Adrenal gland (tissue), 12 donors: ENCODE measurements around the gene FOXJ1. TPM values are rescaled to one million over a fixed set of nuclear protein-coding genes. Genes with fewer than 3 reads are reported as not detected.
"Not testable (repeated sequence)": the region's sequence is repeated elsewhere in the genome, so short reads cannot be mapped to it uniquely, and the experiment has no call there.

ENCODE experiments used
- DNase-seq, 7 donors: peaks; one replicate each; pipeline ENCODE4 v3.0.0-alpha.2; 2019 to 2020
- H3K27ac ChIP-seq, 5 donors: fragments of 200-600 bp; sonication (generic) in 4 of 5; 1 replicate in 3 of 5; 2 replicates in 2 of 5; pipeline versions ENCODE4 v1.5.1 to v1.8.0; 2016 to 2020; ENCODE audit warnings: mild to moderate bottlenecking in 1 of 5
- H3K27me3 ChIP-seq: fragments of 200-600 bp; 2 replicates; pipeline ENCODE4 v1.8.0; 2021
- H3K36me3 ChIP-seq, 2 donors: fragments of 200-600 bp; replicated peaks in 1 of 2; 1 replicate in 1 of 2; 2 replicates in 1 of 2; pipeline versions ENCODE4 v1.5.1 to v1.8.0; 2018 to 2022
- H3K4me1 ChIP-seq, 2 donors: fragments of 200-600 bp; replicated peaks in 1 of 2; 1 replicate in 1 of 2; 2 replicates in 1 of 2; pipeline versions ENCODE4 v1.5.1 to v1.8.0; 2018 to 2021
- H3K4me3 ChIP-seq, 4 donors: fragments of 200-600 bp; sonication (generic) in 3 of 4; one replicate each; pipeline ENCODE4 v1.5.1; 2016 to 2018
- H3K9me3 ChIP-seq, 3 donors: fragments of 200-600 bp; sonication (generic) in 1 of 3; replicated peaks in 1 of 3; 1 replicate in 2 of 3; 2 replicates in 1 of 3; pipeline versions ENCODE4 v1.5.1 to v1.8.0; 2016 to 2021
- POLR2A ChIP-seq, 2 donors: fragments of 450-650 bp; IDR thresholded peaks; one replicate each; pipeline ENCODE4 v1.6.1; 2017; ENCODE audit warnings: antibody characterized with exemption in 2 of 2, mild to moderate bottlenecking in 2 of 2, moderate library complexity in 1 of 2
- WGBS, 4 donors: extraction: QIAGEN DNeasy Blood & Tissue Kit in 2 of 4; methylation state at CpG; one replicate each; pipeline versions ENCODE4 v1.1.5 to v1.1.7; 2013 to 2017; 5-methylcytosine and 5-hydroxymethylcytosine counted together
- intact Hi-C, 2 donors: fragments of 100-400 bp; cut with DNase I; formaldehyde crosslinking; loops; one replicate each; pipeline versions ENCODE4 v1.14.1 to v1.15.0; 2022 to 2023
- polyA plus RNA-seq, 3 donors: library from polyadenylated mRNA; stranded (reverse); fragments of 200-250 nt in 2 of 3; fragments of 350-450 nt in 1 of 3; fragmentation: Illumina TruSeq in 1 of 3; extraction: RNeasy Lipid Tissue Mini Kit (QIAGEN cat#74804) in 1 of 3; gene quantifications; one replicate each; pipeline ENCODE4 v1.2.3, GENCODE V29; 2013 to 2014
- total RNA-seq, 9 donors: library from RNA; depleted of rRNA in 4 of 9; stranded (reverse); fragments of >200 nt in 4 of 9; fragments of 120-200 nt in 1 of 9; fragmentation: NEBNext Ultra II Directional in 1 of 9; extraction: Animal tissue kit (Norgen Biotek cat#: 25700) in 1 of 9; gene quantifications; one replicate each; pipeline versions ENCODE4 v1.1.0 to v1.2.4, GENCODE V29; 2013 to 2023
- TF ChIP-seq, protein P1 (sequence below), 6 experiments: fragments of 450-650 bp in 4 of 6; fragments of 200-600 bp in 2 of 6; sonication (generic) in 1 of 6; IDR thresholded peaks; 1 replicate in 5 of 6; 2 replicates in 1 of 6; pipeline versions ENCODE4 v1.5.1 to v1.8.0; 2016 to 2021; ENCODE audit warnings: antibody characterized with exemption in 6 of 6, mild to moderate bottlenecking in 2 of 6, moderate library complexity in 1 of 6
- donor health status: healthy with polysubstance abuse.
- donor health status: Bipolar disorder and iron deficiency.
- donor health status: DM: yes; HTN: yes; CAD: no.
- donor health status: DM: no; HTN: no; CAD: no.
- donor health status: DM: no; HTN: no; CAD: no.
- donor health status: DM: yes; HTN: yes; CAD: no.

Gene FOXJ1
- total and polyA plus RNA-seq, 12 donors, result 0.06 to 0.18 (median 0.07) TPM; not detected in 9

DNA sequence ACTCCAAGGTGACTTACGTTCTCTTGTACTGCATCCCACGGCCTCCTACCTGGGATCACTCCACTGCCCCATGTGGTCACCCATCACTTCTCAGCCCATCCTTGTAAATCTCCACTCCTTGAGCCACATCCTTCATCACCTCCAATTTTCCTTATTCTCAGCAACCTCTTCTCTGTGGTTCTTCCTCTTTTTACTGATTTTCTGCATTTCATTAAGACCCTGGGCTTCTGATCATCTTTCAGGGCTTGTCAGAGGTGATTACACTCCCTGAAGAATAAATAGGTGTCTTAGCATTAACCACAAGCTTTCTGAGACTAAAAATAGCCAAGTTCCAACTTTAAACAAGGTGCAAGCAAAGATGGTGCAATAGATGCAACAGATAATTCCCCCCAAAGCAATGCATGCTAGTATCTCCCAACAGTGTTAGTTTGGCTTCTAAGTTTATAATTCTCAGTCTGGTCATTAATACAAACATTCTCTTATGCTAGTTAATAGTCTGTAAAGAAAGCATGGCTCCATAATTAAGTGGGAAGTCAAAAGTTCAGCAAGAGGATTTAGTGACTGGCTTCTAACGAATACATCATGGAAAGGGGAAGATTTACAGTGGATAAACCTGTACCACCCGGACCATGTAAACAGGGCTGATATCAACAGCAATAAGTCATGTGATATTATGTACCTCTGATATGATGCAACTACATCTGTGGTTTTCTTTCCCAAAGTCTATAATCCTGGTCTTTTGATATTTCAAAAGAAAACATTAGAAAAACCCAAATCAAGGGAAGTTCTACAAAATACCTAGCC is 47.4 kb upstream of the FOXJ1 start:
- Histone ChIP-seq H3K4me1 (peaks cover 3% of the 10 kb centered on the region in 2 donors), H3K27me3 (no peaks in the 10 kb centered on the region), H3K36me3 (no peaks in the 10 kb centered on the region), H3K27ac (no peak overlapping the region), H3K4me3 (no peak overlapping the region), H3K9me3 (no peaks in the 10 kb centered on the region)
- WGBS, 4 donors, result 79 to 85% (median 82%) methylated on average over 4 of the region's 4 CpGs
- intact Hi-C loops, result no loop called here
- DNase-seq, result no peak
- TF ChIP-seq, protein P1, sequence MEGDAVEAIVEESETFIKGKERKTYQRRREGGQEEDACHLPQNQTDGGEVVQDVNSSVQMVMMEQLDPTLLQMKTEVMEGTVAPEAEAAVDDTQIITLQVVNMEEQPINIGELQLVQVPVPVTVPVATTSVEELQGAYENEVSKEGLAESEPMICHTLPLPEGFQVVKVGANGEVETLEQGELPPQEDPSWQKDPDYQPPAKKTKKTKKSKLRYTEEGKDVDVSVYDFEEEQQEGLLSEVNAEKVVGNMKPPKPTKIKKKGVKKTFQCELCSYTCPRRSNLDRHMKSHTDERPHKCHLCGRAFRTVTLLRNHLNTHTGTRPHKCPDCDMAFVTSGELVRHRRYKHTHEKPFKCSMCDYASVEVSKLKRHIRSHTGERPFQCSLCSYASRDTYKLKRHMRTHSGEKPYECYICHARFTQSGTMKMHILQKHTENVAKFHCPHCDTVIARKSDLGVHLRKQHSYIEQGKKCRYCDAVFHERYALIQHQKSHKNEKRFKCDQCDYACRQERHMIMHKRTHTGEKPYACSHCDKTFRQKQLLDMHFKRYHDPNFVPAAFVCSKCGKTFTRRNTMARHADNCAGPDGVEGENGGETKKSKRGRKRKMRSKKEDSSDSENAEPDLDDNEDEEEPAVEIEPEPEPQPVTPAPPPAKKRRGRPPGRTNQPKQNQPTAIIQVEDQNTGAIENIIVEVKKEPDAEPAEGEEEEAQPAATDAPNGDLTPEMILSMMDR (IDR thresholded peaks at IDR 0.05), result no peak
- no peak for TF ChIP-seq POLR2A (IDR thresholded peaks at IDR 0.05)

DNA sequence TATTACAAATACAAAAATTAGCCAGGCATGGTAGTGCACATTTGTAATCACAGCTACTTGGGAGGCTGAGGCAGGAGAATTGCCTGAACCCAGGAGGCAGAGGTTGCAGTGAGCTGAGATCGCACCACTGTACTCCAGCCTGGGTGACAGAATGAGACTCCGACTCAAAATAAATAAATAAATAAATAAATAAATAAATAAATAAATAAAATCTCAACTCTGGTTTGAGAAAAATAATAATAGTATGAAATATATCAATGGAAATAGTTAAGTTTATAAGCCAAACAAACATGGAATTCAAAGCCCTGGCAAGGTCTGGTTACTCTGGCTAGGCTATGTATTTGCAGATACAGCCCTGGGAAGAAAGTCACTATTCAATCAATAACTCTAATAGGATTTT is 45.7 kb upstream of the FOXJ1 start:
- H3K27me3 ChIP-seq, intact Hi-C loops, H3K27ac ChIP-seq, H3K4me3 ChIP-seq, H3K36me3 ChIP-seq, H3K4me1 ChIP-seq, H3K9me3 ChIP-seq, DNase-seq: not testable (repeated sequence)
- WGBS, 4 donors, result 88 to 100% (median 97%) methylated on average over 2 of the region's 2 CpGs

DNA sequence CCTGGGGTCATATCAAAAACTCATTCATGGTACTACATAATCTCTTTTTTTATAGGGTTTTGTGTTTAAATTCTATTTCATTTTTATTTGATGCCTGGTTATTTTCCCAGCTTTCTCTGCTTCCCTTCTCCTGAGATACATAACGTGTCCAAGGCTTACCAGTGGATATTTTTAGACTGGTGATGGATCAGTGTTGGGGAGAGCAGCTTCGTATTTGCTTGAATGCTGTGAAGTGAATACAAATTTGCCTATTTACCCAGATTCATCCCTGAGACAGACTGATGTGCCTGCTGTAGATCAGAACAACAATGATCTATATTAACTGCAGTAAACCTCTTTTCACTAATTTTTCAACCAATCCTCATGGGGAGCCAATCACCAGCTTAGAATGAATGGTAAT is 43.2 kb upstream of the FOXJ1 start:
- Histone ChIP-seq H3K9me3 (no peaks in the 10 kb centered on the region), H3K4me3 (no peak overlapping the region), H3K27me3 (no peaks in the 10 kb centered on the region), H3K36me3 (no peaks in the 10 kb centered on the region), H3K27ac (no peak overlapping the region), H3K4me1 (peaks cover 3% of the 10 kb centered on the region in 2 donors)
- DNase-seq, result no peak
- TF ChIP-seq POLR2A (IDR thresholded peaks at IDR 0.05), result no peak
- 24 to 45% (median 31%) methylated on average over 2 of the region's 2 CpGs for WGBS, 4 donors
- intact Hi-C loops, result loop anchor here in 1 of 2 donors (5.0 kb wide), 1 partner anchor 62 kb away; no protein-coding TSS in a partner anchor

DNA sequence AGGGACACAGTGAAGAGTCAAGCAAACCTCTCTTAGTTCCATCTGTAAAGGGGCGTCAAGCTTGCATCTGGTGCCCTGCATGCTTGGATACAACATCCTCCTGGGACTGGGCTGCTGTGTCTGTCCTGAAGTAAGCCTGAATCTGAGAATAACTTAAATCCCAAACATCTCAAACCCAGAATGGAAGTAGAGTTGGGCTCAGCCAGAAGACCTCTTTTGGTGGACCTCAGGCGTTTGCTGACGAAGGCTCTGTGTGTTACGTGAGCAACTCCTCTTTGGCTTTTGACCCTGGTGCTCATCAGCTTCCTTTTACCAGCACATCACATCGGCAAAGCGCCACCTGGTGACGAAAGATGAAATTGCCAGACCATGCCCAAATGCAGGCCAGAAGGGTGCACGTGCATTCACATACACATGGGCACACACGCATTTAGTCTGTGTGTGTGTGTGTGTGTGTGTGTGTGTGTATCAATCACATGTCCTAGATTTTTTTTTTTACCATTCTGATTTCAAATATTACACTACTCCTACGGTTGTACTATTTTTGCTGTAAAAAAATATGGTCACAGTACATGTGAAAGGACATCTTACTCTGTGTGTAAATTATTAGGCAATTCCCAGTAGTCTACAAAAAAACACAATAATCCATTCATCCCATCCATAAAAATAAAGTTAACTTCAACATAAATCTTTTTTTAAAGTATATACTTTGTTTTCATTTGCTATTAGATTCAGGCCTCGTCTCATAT is 41.1 kb upstream of the FOXJ1 start:
- WGBS, 4 donors, result 12 to 15% (median 13%) methylated on average over 8 to 11 of the region's 11 CpGs
- TF ChIP-seq, protein P1 (IDR thresholded peaks at IDR 0.05), result peak; percentile 57 to 89 (median 85)
- no peak for TF ChIP-seq POLR2A (IDR thresholded peaks at IDR 0.05)
- intact Hi-C loops, result loop anchor here in 1 of 2 donors (5.0 kb wide), 1 partner anchor 60 kb away; no protein-coding TSS in a partner anchor
- Histone ChIP-seq H3K36me3 (no peaks in the 10 kb centered on the region), H3K4me1 (peaks cover 3% of the 10 kb centered on the region in 2 donors), H3K9me3 (no peaks in the 10 kb centered on the region), H3K27ac (no peak overlapping the region), H3K4me3 (no peak overlapping the region), H3K27me3 (no peaks in the 10 kb centered on the region)
- peak; percentile 87 to 97 (median 90) for DNase-seq
